HG03060 (cell line): ENCODE measurements around the gene FYN.

Experiments
- ATAC-seq: cut with Tn5 transposase; IDR thresholded peaks from one replicate; pipeline ENCODE4 v1.9.1; 2021; ENCODE audit warnings: low read depth, moderate number of reproducible peaks; ENCODE audit not compliant: unreplicated experiment

Gene FYN

GRCh38 chr6:111773501-111774345 is 99.5 kb downstream of the FYN start:
- ATAC-seq = no peak

- no peak for ATAC-seq
These were observed 100.9 kb downstream of the FYN start for GRCh38 chr6:111772381-111772780.

- ATAC-seq = no peak
These were observed 101.6 kb downstream of the FYN start for GRCh38 chr6:111771629-111772028.

- no peak for ATAC-seq
These were observed 102.2 kb downstream of the FYN start for GRCh38 chr6:111771094-111771432.

DNA sequence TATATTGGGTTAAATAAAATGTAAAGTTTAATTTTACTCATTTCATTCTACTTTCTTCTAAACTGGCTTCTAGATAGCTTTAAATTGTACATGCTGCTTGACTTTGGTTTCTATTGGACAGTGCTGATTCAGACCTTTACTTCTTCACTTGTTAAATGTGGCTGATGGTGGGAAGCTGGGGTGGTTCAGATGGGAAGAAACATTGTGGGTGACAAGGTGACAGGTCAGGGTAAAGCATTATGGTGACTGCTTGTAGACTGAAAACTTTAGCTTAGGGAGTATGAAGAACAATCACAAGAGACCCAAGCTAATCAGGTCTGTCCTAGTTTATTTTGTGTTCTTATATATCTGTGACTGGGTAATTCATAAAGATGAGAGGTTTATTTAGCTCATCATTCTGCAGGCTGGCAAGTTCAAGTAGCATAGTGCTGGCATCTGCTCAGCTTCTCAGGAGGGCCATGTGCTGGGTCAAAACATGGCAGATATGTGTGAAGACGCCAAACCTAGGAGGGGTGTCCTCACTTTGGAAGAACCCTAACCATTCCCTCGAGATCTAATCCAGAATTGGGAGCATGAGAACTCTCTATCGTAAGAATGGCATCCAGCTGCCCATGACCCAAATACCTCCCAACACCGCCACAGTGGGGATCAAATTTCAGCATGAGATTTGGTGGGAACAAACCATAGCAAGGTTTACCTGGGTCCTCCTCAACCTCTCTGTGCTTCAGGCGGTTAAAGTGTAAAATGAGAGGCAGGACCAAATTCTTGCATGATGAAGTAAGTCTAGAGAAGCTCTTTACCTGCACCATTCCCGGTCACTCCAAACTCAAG is 102.8 kb downstream of the FYN start:
- no peak for ATAC-seq

DNA sequence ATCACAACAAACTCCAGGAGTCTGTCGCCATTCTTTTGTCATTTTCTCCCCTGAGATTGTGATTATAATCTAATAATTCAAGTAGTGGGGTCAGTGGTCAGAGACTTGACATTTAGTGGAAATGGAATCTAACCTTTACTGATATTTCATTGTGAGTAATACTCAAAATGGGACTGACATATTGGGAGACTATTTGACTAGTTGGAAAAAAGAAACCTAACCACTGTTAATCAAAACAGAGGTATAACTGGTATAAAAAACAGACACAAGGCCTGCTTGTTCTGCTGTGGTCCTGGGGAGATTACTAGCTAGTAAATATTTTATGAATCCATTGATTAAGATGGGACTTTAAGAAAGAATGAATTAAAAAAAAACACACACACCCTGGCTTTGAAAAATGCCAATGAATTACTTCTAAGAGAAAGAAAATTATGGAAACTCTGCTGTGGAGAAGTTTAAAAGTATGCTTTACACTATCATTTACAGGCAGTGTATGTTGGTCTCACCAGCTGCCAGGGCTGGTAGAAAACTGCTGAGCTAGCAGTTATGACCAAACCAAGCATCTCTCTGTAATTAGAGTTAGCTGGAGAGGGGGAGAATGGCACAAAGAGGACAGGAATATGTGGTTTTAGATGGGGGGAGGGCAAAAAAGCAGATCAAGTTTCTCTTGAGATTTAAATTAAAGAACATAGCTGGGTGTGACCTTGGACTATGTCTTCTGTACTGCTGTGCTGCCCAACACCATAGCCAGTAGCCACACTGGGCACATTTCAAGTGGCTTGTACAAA is 103.7 kb downstream of the FYN start:
- no peak for ATAC-seq

- no peak for ATAC-seq
These were observed 104.9 kb downstream of the FYN start for GRCh38 chr6:111768431-111768770.

- no peak for ATAC-seq
These were observed 105.4 kb downstream of the FYN start for GRCh38 chr6:111767752-111768430.

GRCh38 chr6:111766201-111766857 is 106.9 kb downstream of the FYN start:
- ATAC-seq = no peak

DNA sequence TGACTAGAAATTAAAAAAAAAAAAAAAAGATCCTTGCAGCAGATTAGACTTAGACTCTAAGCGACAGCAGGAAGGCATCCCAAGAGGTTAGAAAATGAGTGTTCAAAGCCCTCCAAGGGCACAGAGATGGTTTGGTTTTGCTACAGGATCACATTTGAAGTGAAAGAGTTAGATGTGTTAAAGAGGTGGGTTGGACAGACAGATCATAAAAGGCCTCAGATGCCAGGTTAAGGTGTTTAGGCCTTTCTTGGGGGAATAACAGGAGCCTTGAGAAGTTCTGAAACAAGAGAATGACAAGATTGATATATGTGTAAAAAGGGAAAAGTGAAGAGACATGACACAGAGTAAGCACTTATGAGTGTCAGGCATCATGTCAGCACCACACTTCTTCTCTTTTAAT is 107.5 kb downstream of the FYN start:
- ATAC-seq = no peak

DNA sequence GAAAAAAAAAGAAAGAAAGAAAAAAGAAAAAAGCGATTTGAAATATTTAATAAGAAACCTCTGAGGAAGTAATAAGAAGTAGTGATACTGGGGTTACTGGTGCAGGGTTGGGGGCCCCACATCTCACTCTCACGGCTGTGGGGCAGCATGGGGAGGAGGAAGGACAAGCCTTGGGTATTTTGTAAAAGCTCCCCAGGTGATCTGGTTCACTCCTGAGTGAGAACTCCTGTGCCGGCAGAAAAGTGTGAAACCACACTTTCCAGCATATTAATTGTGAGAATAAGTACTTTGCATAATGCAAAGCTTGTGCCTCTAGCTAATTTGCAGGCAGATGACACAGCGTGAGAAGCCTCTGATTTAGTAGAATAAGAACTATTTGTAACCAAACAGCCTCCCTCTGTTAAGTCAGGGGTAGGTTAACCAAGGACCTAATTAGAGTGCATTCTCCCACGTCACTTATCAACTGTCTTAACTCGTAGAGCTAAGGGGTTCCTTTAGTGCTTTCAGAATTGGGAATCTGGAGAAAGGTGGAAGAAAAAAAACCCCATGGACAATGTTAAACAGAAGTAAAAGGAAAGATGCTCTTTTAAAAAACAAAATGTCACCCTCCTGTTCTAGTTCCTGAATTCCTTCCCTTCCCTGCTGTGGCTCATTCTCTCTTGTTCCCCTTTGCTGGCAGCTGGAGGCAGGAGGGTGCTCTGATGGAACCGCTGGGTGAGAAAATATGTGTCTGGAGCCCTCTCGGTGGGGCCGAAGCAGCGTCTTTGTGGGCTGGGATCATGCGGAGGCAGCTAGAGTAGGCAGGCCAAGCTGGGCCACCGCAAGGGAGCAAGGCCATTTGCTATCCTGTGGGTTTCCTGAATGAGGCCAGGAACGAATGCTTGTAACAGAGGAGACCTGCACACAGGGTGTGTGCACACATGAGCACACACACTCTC is 108.7 kb downstream of the FYN start:
- peak; percentile 89 for ATAC-seq

- no peak for ATAC-seq
These were observed 109.9 kb downstream of the FYN start for GRCh38 chr6:111763381-111763780.

- ATAC-seq = no peak
These were observed 111.4 kb downstream of the FYN start for GRCh38 chr6:111761783-111762312.

GRCh38 chr6:111761212-111761611 is 112.0 kb downstream of the FYN start:
- ATAC-seq = no peak

- ATAC-seq = no peak
These were observed 113.1 kb downstream of the FYN start for GRCh38 chr6:111759836-111760785.

DNA sequence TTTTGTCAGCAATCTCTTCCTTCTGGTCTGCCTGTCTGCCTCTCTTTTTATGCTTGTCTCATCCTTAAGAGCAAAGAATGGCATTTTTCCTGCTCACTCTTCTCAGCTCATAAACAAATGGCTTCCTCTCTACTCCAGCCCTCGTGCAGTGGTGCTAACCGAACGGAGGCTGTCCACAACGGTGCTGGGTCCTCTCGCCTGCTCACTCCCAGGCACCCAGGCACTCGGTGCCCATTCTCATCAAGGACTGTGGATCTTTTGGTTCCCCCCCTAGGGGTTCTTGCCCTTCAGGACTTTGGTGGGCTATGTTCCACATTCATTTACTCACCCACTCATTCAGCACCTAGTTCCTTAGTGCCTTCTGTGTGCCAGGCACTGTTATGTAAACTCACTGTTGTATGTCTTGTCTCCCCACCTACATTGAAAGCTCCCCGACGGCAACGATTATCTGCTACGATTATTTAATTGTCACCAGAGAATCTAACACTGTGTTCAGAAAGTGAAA is 113.9 kb downstream of the FYN start:
- no peak for ATAC-seq

- ATAC-seq = no peak
These were observed 114.5 kb downstream of the FYN start for GRCh38 chr6:111758608-111759329.
